ENCODE results near the gene TNFSF15.
A peak's percentile ranks its signal among the peaks of the same experiment; 100 is the strongest.

Gene TNFSF15

DNA sequence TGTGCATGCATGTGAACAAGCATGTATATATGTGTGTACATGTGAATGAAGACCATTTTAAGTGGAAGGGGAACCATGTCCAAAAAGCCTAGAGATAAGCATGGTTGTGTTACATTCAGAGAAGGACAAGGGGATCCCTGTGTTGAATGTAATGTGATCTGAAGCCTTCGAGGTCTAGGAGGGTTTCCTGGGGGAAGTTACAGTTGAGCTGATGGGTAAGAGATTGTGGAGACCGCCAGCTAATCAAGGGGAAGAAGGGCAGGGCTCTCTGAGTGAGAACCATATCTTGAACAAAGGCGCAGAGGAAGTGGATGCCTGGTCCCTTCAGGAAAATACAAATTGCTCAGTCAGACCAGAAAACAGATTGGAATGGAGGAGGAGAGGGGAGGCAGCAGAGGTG is 45.5 kb upstream of the TNFSF15 start:
- no peaks in the 10 kb centered on the region for H3K9me3 ChIP-seq
- H3K27me3 ChIP-seq = no peaks in the 10 kb centered on the region
- peak overlapping the region; percentile 3 for H3K27ac ChIP-seq
- no peaks in the 10 kb centered on the region for H3K36me3 ChIP-seq
- H3K4me1 ChIP-seq (ENCODE audit: control insufficient read depth in 1 of 2, insufficient read depth in 1 of 2, low read depth in 1 of 2, low read length in 1 of 2) = peaks cover 11 to 22% of the 10 kb centered on the region in 2 experiments
- TF ChIP-seq, protein P1, sequence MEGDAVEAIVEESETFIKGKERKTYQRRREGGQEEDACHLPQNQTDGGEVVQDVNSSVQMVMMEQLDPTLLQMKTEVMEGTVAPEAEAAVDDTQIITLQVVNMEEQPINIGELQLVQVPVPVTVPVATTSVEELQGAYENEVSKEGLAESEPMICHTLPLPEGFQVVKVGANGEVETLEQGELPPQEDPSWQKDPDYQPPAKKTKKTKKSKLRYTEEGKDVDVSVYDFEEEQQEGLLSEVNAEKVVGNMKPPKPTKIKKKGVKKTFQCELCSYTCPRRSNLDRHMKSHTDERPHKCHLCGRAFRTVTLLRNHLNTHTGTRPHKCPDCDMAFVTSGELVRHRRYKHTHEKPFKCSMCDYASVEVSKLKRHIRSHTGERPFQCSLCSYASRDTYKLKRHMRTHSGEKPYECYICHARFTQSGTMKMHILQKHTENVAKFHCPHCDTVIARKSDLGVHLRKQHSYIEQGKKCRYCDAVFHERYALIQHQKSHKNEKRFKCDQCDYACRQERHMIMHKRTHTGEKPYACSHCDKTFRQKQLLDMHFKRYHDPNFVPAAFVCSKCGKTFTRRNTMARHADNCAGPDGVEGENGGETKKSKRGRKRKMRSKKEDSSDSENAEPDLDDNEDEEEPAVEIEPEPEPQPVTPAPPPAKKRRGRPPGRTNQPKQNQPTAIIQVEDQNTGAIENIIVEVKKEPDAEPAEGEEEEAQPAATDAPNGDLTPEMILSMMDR (IDR thresholded peaks at IDR 0.05) = no peak
- no peak overlapping the region for H3K4me3 ChIP-seq (ENCODE audit: low read depth in 1 of 2, low read length in 1 of 2)

DNA sequence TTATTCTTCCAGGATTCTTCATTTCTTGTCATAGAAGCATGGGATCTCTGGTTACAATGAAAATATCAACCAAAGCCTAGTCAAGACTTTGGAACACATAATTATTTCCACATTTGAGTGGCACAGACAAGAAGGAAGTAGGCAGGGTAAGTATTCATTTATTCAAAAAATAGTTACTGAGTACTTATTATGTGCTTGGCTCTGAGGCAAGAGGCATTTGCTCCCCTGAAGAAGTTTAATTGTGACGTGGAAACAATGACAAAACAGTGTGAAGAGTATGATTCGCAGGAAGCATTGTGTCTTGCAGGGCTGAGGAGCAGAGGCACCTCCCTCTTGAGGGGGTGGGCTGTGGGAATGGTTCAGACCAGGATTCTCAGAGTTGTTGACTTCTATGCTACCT is 45.0 kb upstream of the TNFSF15 start:
- H3K27me3 ChIP-seq = no peaks in the 10 kb centered on the region
- H3K4me1 ChIP-seq (ENCODE audit: control insufficient read depth in 1 of 2, insufficient read depth in 1 of 2, low read depth in 1 of 2, low read length in 1 of 2) = peaks cover 11 to 22% of the 10 kb centered on the region in 2 experiments
- H3K9me3 ChIP-seq = no peaks in the 10 kb centered on the region
- H3K27ac ChIP-seq = no peak overlapping the region
- H3K4me3 ChIP-seq (ENCODE audit: low read depth in 1 of 2, low read length in 1 of 2) = no peak overlapping the region
- TF ChIP-seq, protein P1 (IDR thresholded peaks at IDR 0.05) = no peak
- H3K36me3 ChIP-seq = no peaks in the 10 kb centered on the region

DNA sequence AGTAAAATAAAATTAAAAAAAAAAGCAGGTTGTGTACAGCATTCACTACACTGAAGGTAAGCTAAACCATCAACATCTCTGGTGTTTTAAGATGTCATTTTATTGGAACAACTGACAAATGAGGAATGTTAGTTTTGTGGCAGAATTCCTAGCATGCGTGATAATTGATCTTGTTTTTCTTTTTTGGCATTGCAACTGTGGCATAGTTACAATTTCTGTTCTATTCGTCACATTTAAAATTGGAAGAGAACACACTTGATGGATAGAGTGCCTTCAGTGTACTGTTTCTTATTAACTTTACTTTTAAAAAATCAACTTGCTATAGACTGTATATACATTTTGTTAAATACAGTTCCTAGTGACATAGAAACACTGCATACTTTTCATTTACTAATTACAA is 43.6 kb upstream of the TNFSF15 start:
- no peak overlapping the region for H3K4me3 ChIP-seq (ENCODE audit: low read depth in 1 of 2, low read length in 1 of 2)
- TF ChIP-seq, protein P1 (IDR thresholded peaks at IDR 0.05) = no peak
- no peaks in the 10 kb centered on the region for H3K27me3 ChIP-seq
- peaks cover 11 to 22% of the 10 kb centered on the region in 2 experiments for H3K4me1 ChIP-seq (ENCODE audit: control insufficient read depth in 1 of 2, insufficient read depth in 1 of 2, low read depth in 1 of 2, low read length in 1 of 2)
- H3K9me3 ChIP-seq = no peaks in the 10 kb centered on the region
- no peaks in the 10 kb centered on the region for H3K36me3 ChIP-seq
- no peak overlapping the region for H3K27ac ChIP-seq

DNA sequence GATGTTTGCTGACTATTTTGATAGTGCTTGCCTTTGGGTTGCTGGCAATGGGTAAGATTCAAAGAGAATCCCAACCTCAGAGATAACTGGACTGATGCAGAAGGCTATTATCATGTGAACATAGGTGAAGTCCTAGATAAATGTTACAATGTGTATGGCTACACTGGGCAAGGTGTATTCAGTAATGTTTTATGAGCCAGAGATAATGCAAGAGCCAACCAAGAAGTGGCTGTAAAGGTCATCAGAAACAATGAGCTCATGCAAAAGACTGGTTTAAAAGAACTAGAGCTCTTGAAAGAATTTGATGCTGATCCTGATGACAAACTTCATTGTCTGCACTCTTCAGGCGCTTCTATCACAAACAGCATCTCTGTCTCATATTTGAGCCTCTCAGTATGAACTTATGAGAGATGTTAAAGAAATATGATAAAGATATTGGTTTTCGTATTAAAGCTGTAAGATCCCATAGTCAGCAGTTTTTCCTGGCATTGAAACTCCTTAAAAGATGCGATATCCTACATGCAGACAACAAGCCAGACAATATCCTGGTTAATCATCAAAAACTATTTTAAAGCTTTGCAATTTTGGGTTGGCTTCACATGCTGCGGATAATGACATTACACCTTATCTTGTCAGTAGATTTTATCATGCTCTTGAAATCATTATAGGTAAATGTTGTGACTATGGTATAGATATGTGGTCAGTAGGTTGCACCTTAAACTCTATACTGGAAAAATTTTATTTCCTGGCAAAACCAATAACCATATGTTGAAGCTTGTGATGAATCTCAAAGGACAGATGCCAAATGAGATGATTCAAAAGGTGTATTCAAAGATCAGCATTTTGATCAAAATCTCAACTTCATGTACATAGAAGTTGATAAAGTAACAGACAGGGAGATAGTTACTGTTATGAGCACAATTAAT is 41.9 kb upstream of the TNFSF15 start:
- Histone ChIP-seq H3K36me3 (no peaks in the 10 kb centered on the region), H3K4me1 (ENCODE audit: control insufficient read depth in 1 of 2, insufficient read depth in 1 of 2, low read depth in 1 of 2, low read length in 1 of 2) (peaks cover 11 to 19% of the 10 kb centered on the region in 2 experiments), H3K4me3 (ENCODE audit: low read depth in 1 of 2, low read length in 1 of 2) (no peak overlapping the region), H3K27me3 (no peaks in the 10 kb centered on the region), H3K9me3 (no peaks in the 10 kb centered on the region), H3K27ac (no peak overlapping the region)
- TF ChIP-seq, protein P1 (IDR thresholded peaks at IDR 0.05) = no peak

DNA sequence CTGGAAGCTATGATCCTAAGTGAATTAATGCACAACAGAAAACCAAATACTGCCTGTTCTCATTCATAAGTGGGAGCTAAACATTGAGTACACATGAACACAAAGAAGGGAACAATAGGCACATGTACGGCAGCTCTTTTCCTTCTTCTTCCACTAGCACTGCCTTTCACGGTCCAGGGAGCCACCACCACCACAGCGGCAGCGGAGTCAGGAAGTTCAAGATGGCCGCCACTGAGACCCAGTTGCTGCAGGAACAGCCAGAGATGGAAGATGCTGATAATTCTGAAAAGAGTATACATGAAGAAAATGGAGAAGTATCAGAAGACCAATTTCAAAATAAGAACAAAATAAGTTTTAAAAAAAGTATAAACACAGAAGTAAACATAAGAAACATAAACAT is 39.5 kb upstream of the TNFSF15 start:
- Histone ChIP-seq H3K4me1 (ENCODE audit: control insufficient read depth in 1 of 2, insufficient read depth in 1 of 2, low read depth in 1 of 2, low read length in 1 of 2) (no peaks in the 10 kb centered on the region), H3K36me3 (no peaks in the 10 kb centered on the region)

More for the DNA sequence above, 39.5 kb upstream of the TNFSF15 start:
- TF ChIP-seq, protein P1 (IDR thresholded peaks at IDR 0.05) = no peak
- Histone ChIP-seq H3K27ac (no peak overlapping the region), H3K27me3 (no peaks in the 10 kb centered on the region), H3K4me3 (ENCODE audit: low read depth in 1 of 2, low read length in 1 of 2) (no peak overlapping the region), H3K9me3 (no peaks in the 10 kb centered on the region)
